Measurements from ENCODE around the gene ZC3H7B. TPM values are rescaled to one million over a fixed set of nuclear protein-coding genes. Genes with fewer than 3 reads are reported as not detected.

ZC3H7B gene
- total RNA-seq, 2 donors from 2014 or later, result 19.4 to 48.7 TPM

- no peak for DNase-seq (ENCODE audit: low spot score in 2 of 2)
- Mint-ChIP-seq H3K9me3 (no peaks in the 10 kb centered on the region), H3K27ac (no peak overlapping the region)
Measured at GRCh38 chr22:41408665-41409064, 107.3 kb downstream of the ZC3H7B start.

More at GRCh38 chr22:41408665-41409064, 107.3 kb downstream of the ZC3H7B start:
- ATAC-seq, result no peak
- H3K36me3 Mint-ChIP-seq, result no peaks in the 10 kb centered on the region

Other genes starting within 250 kb of the ZC3H7B start
- 10 to 100 TPM; 56.1 to 56.6 TPM for gene EP300, start 208.9 kb upstream of the ZC3H7B start, total RNA-seq
- 10 to 100 TPM; 30.5 to 34.4 TPM for gene L3MBTL2, start 96.2 kb upstream of the ZC3H7B start, total RNA-seq
- under 1 TPM; 0.20 to 0.29 TPM for gene CHADL, start 60.6 kb upstream of the ZC3H7B start, total RNA-seq
- gene RANGAP1, start 15.3 kb upstream of the ZC3H7B start, total RNA-seq, result 100 to 1,000 TPM; 137 to 142 TPM
- 10 to 100 TPM in 1 of 2 donors, 1 to 10 TPM in 1; 1.9 to 15.8 TPM for gene TEF, start 80.4 kb downstream of the ZC3H7B start, total RNA-seq
- gene TOB2, start 145.3 kb downstream of the ZC3H7B start, total RNA-seq, result 10 to 100 TPM; 28.1 to 29.9 TPM
- gene PHF5A, start 167.2 kb downstream of the ZC3H7B start, total RNA-seq, result 10 to 100 TPM; 61.3 to 76.5 TPM
- 100 to 1,000 TPM in 1 of 2 donors, 10 to 100 TPM in 1; 100.0 to 112 TPM for gene ACO2, start 167.6 kb downstream of the ZC3H7B start, total RNA-seq
- 10 to 100 TPM; 11.2 to 32.7 TPM for gene POLR3H, start 242.9 kb downstream of the ZC3H7B start, total RNA-seq

Data from activated naive CD4-positive, alpha-beta T cell treated with anti-CD3 and anti-CD28 coated beads, Interleukin-2, amount 50 U/mL, for 72 hours (primary cell).